Nephron progenitor cell (in vitro differentiated cells): ENCODE data around the gene CAMK2D.

ENCODE experiments used
- DNase-seq: peaks from one replicate; pipeline ENCODE4 v3.0.0; 2021
- H3K27ac Mint-ChIP-seq: 2 replicates; pipeline ENCODE4 v1.8.0; 2021; ENCODE audit warnings: mild to moderate bottlenecking, moderate library complexity, mixed read lengths
- H3K27me3 Mint-ChIP-seq: 2 replicates; pipeline ENCODE4 v1.8.0; 2021; ENCODE audit warnings: mild to moderate bottlenecking, low read depth, mixed read lengths; ENCODE audit not compliant: poor library complexity
- H3K36me3 Mint-ChIP-seq: 2 replicates; pipeline ENCODE4 v1.8.0; 2021; ENCODE audit warnings: low read depth, mixed read lengths
- H3K4me1 Mint-ChIP-seq: 2 replicates; pipeline ENCODE4 v1.8.0; 2021; ENCODE audit warnings: mixed read lengths
- H3K4me3 Mint-ChIP-seq: 2 replicates; pipeline ENCODE4 v1.8.0; 2021; ENCODE audit warnings: mild to moderate bottlenecking, moderate library complexity, mixed read lengths
- H3K9me3 Mint-ChIP-seq: 2 replicates; pipeline ENCODE4 v1.8.0; 2021; ENCODE audit warnings: mild to moderate bottlenecking, moderate library complexity, mixed read lengths
- CTCF ChIP-seq: fragments of 200-600 bp; sonication (generic); IDR thresholded peaks from 2 replicates; pipeline ENCODE4 v1.5.0; 2021; ENCODE audit warnings: antibody characterized with exemption

CAMK2D gene

GRCh38 chr4:113619526-113619925, 142.0 kb downstream of the CAMK2D start:
- no peak for DNase-seq
- TF ChIP-seq CTCF, result no peak
- Mint-ChIP-seq H3K36me3 (no peaks in the 10 kb centered on the region), H3K27me3 (peaks cover 3% of the 10 kb centered on the region), H3K27ac (no peak overlapping the region), H3K9me3 (no peaks in the 10 kb centered on the region), H3K4me1 (no peaks in the 10 kb centered on the region), H3K4me3 (no peak overlapping the region)

GRCh38 chr4:113618205-113618604, 143.3 kb downstream of the CAMK2D start:
- no peak for DNase-seq
- H3K4me3 Mint-ChIP-seq, result no peak overlapping the region
- no peaks in the 10 kb centered on the region for H3K36me3 Mint-ChIP-seq
- peaks cover 3% of the 10 kb centered on the region for H3K27me3 Mint-ChIP-seq
- TF ChIP-seq CTCF, result no peak
- H3K27ac Mint-ChIP-seq, result no peak overlapping the region
- H3K4me1 Mint-ChIP-seq, result no peaks in the 10 kb centered on the region
- no peaks in the 10 kb centered on the region for H3K9me3 Mint-ChIP-seq

- Mint-ChIP-seq H3K36me3 (no peaks in the 10 kb centered on the region), H3K4me1 (no peaks in the 10 kb centered on the region), H3K27me3 (peaks cover 3% of the 10 kb centered on the region), H3K4me3 (no peak overlapping the region), H3K27ac (no peak overlapping the region), H3K9me3 (no peaks in the 10 kb centered on the region)
- DNase-seq, result no peak
- no peak for TF ChIP-seq CTCF
Measured at GRCh38 chr4:113617195-113617594, 144.3 kb downstream of the CAMK2D start.

GRCh38 chr4:113616443-113616842, 145.1 kb downstream of the CAMK2D start:
- Mint-ChIP-seq H3K36me3 (no peaks in the 10 kb centered on the region), H3K9me3 (no peaks in the 10 kb centered on the region), H3K4me1 (no peaks in the 10 kb centered on the region), H3K4me3 (no peak overlapping the region), H3K27ac (no peak overlapping the region), H3K27me3 (peaks cover 3% of the 10 kb centered on the region)
- TF ChIP-seq CTCF, result no peak
- no peak for DNase-seq

GRCh38 chr4:113614414-113614813, 147.1 kb downstream of the CAMK2D start:
- TF ChIP-seq CTCF, result no peak
- Mint-ChIP-seq H3K4me1 (no peaks in the 10 kb centered on the region), H3K27me3 (peaks cover 3% of the 10 kb centered on the region), H3K36me3 (no peaks in the 10 kb centered on the region), H3K4me3 (no peak overlapping the region), H3K9me3 (no peaks in the 10 kb centered on the region), H3K27ac (no peak overlapping the region)
- no peak for DNase-seq

GRCh38 chr4:113613503-113613902, 148.0 kb downstream of the CAMK2D start:
- Mint-ChIP-seq H3K4me3 (no peak overlapping the region), H3K36me3 (no peaks in the 10 kb centered on the region), H3K9me3 (no peaks in the 10 kb centered on the region), H3K27me3 (peaks cover 3% of the 10 kb centered on the region), H3K4me1 (no peaks in the 10 kb centered on the region), H3K27ac (no peak overlapping the region)
- no peak for TF ChIP-seq CTCF
- no peak for DNase-seq
